ENCODE measurements around the gene NELL2. TPM values are rescaled to one million over a fixed set of nuclear protein-coding genes. Genes with fewer than 3 reads are reported as not detected.

Gene NELL2
- polyA plus RNA-seq, 3 donors from 2014 or later: 5.5 to 15.1 (median 9.3) TPM

DNA sequence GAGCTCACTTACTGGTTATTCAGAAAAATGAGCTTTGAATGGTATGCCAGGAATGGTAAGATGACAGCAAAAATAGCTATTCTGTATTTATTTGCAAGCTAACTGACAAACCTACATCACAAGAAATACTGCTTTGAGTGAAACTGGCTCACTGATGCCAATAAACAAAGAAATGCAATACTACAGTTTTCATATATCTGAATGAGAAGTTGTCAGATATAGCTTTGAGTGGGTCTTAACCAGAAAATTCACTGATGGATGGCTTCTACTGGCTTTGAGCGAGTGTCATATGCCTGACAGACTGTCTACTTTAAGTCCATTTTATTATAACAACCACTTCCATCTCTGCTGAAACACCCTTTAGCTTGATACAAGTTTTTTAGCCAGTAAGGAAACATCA is 330.1 kb downstream of the NELL2 start:
- no peaks in the 10 kb centered on the region for H3K4me1 Mint-ChIP-seq
- no peak overlapping the region for H3K27ac Mint-ChIP-seq
- no peak overlapping the region for H3K4me3 Mint-ChIP-seq
- H3K9me3 Mint-ChIP-seq: peaks cover 0 to 10% (median 4%) of the 10 kb centered on the region in 6 donors
- H3K27me3 Mint-ChIP-seq (ENCODE audit: low read depth in 3 of 3): peaks cover 0 to 3% (median 1%) of the 10 kb centered on the region in 3 donors
- no peak for DNase-seq
- H3K36me3 Mint-ChIP-seq: no peaks in the 10 kb centered on the region

GRCh38 chr12:44544018-44544417 is 332.1 kb downstream of the NELL2 start:
- H3K27ac Mint-ChIP-seq: no peak overlapping the region
- peaks cover 0 to 3% (median 1%) of the 10 kb centered on the region in 3 donors for H3K27me3 Mint-ChIP-seq (ENCODE audit: low read depth in 3 of 3)
- H3K36me3 Mint-ChIP-seq: no peaks in the 10 kb centered on the region
- peaks cover 0 to 11% (median 5%) of the 10 kb centered on the region in 6 donors for H3K9me3 Mint-ChIP-seq
- no peak for DNase-seq
- H3K4me3 Mint-ChIP-seq: no peak overlapping the region
- no peaks in the 10 kb centered on the region for H3K4me1 Mint-ChIP-seq

DNA sequence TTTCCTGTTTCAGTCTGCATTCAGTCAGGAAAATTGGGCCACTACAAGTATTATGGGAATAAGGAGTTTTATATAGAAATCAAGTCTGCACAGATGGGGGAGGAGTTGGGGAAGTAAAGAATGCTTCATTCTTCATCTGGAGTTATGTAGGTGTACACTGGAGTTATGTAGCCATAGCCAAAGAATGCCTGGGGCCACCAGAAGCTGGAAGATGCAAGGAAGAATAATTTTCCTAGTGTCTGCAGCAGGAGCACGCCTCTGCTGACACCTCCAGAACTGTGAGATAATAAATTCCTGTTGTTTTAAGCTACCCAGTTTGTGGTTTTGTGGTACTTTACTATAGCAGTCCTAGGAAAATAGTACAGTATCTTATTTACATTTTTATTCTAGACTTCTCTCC is 333.4 kb downstream of the NELL2 start:
- Mint-ChIP-seq H3K4me1 (no peaks in the 10 kb centered on the region), H3K36me3 (no peaks in the 10 kb centered on the region), H3K9me3 (peaks cover 0 to 6% (median 4%) of the 10 kb centered on the region in 6 donors), H3K27ac (no peak overlapping the region), H3K4me3 (no peak overlapping the region), H3K27me3 (ENCODE audit: low read depth in 3 of 3) (no peaks in the 10 kb centered on the region)
- no peak for DNase-seq

GRCh38 chr12:44537354-44537753 is 338.8 kb downstream of the NELL2 start:
- Mint-ChIP-seq H3K36me3 (no peaks in the 10 kb centered on the region), H3K9me3 (peaks cover 0 to 5% (median 0%) of the 10 kb centered on the region in 6 donors), H3K27me3 (ENCODE audit: low read depth in 3 of 3) (no peaks in the 10 kb centered on the region), H3K27ac (no peak overlapping the region), H3K4me3 (no peak overlapping the region), H3K4me1 (no peaks in the 10 kb centered on the region)
- no peak for DNase-seq

DNA sequence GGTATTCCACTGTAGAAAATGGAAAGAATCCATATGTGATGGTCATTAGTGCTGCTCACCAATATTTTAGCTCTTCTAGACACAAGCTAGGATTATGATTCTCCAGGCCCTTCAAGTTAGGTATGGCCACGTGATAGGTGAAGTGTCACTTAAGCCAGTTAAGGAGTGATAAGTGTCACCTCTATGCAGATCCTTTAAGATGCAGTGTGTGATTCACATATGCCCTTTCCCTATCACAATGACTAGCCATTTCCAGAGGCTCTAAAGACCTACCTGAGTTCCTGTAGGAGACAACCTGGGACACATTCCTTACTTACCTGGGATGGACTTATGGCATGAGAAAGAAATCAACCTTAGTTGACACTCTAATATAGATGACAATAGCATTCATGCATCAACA is 343.2 kb downstream of the NELL2 start:
- DNase-seq: no peak
- Mint-ChIP-seq H3K4me1 (no peaks in the 10 kb centered on the region), H3K27me3 (ENCODE audit: low read depth in 3 of 3) (no peaks in the 10 kb centered on the region), H3K36me3 (no peaks in the 10 kb centered on the region), H3K27ac (no peak overlapping the region), H3K4me3 (no peak overlapping the region), H3K9me3 (peaks cover 0 to 3% (median 0%) of the 10 kb centered on the region in 6 donors)

GRCh38 chr12:44531320-44531971 is 344.7 kb downstream of the NELL2 start:
- peaks cover 0 to 2% (median 0%) of the 10 kb centered on the region in 3 donors for H3K36me3 Mint-ChIP-seq
- no peak overlapping the region for H3K27ac Mint-ChIP-seq
- DNase-seq: no peak
- peaks cover 0 to 8% (median under 1%) of the 10 kb centered on the region in 6 donors for H3K9me3 Mint-ChIP-seq
- no peak overlapping the region for H3K4me3 Mint-ChIP-seq
- no peaks in the 10 kb centered on the region for H3K4me1 Mint-ChIP-seq
- peaks cover 0 to 2% (median 0%) of the 10 kb centered on the region in 3 donors for H3K27me3 Mint-ChIP-seq (ENCODE audit: low read depth in 3 of 3)

DNA sequence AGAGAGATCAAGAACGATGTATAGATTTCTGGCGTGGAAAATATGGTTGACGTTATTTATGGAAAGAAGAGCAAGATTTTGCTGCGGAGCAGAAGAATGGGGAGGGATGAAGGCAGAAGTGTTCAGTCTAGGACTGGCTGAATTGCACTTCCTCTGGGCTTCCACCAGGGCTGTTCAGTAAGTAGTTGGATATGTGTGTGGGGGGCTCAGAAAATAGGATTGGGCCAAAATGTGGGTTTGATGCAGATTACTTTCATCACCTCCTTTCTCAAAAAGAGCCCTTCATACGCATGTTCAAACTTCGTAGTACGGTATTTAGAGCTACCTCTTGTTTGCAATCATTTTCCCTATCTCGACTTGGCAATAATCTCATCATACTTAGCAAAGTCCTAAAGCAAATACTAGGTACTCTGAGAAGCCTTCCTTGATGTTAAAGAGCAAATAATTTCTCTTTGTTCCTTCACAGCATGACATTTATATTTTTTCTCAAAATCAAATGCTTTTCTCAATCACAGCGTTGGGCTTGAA is 349.4 kb downstream of the NELL2 start:
- H3K27ac Mint-ChIP-seq: no peak overlapping the region
- peaks cover 0 to 2% (median 0%) of the 10 kb centered on the region in 3 donors for H3K27me3 Mint-ChIP-seq (ENCODE audit: low read depth in 3 of 3)
- peaks cover 0 to 4% (median 0%) of the 10 kb centered on the region in 3 donors for H3K36me3 Mint-ChIP-seq
- no peak for DNase-seq
- no peak overlapping the region for H3K4me3 Mint-ChIP-seq
- H3K9me3 Mint-ChIP-seq: peaks cover 0 to 6% (median 4%) of the 10 kb centered on the region in 6 donors
- no peaks in the 10 kb centered on the region for H3K4me1 Mint-ChIP-seq

GRCh38 chr12:44525806-44526654 is 350.1 kb downstream of the NELL2 start:
- H3K9me3 Mint-ChIP-seq: peaks cover 0 to 6% (median 4%) of the 10 kb centered on the region in 6 donors
- H3K4me1 Mint-ChIP-seq: no peaks in the 10 kb centered on the region
- H3K27me3 Mint-ChIP-seq (ENCODE audit: low read depth in 3 of 3): peaks cover 0 to 2% (median 0%) of the 10 kb centered on the region in 3 donors
- peaks cover 0 to 4% (median 0%) of the 10 kb centered on the region in 3 donors for H3K36me3 Mint-ChIP-seq
- H3K27ac Mint-ChIP-seq: no peak overlapping the region
- no peak overlapping the region for H3K4me3 Mint-ChIP-seq
- DNase-seq: no peak

GRCh38 chr12:44523828-44524227 is 352.3 kb downstream of the NELL2 start:
- Mint-ChIP-seq H3K36me3 (peaks cover 0 to 4% (median 0%) of the 10 kb centered on the region in 3 donors), H3K9me3 (peaks cover 0 to 8% (median 5%) of the 10 kb centered on the region in 6 donors), H3K4me1 (no peaks in the 10 kb centered on the region), H3K27me3 (ENCODE audit: low read depth in 3 of 3) (peaks cover 0 to 2% (median 2%) of the 10 kb centered on the region in 3 donors), H3K27ac (no peak overlapping the region), H3K4me3 (no peak overlapping the region)
- no peak for DNase-seq

DNA sequence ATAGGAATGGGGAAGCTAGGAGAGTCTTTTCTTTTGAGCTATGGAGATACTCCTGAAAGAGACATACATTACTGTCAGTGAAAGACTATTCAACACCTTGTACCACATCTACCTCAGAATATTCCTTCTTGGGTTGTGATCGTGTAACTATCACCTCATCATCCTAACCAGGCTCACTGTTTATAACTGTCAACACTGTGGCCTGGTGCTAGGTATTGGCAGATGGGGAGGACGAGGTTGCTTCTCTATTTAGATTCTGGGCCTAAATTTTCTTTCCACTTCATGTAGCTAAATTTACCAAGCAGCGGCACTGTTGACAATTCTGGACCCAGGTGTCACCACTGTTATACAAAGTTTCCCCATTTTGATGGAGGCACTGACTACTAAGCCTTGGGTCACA is 354.4 kb downstream of the NELL2 start:
- Mint-ChIP-seq H3K9me3 (peaks cover 0 to 8% (median 3%) of the 10 kb centered on the region in 6 donors), H3K36me3 (peaks cover 0 to 4% (median 0%) of the 10 kb centered on the region in 3 donors), H3K4me3 (no peak overlapping the region), H3K27ac (no peak overlapping the region), H3K4me1 (no peaks in the 10 kb centered on the region), H3K27me3 (ENCODE audit: low read depth in 3 of 3) (peaks cover 0 to 2% (median 2%) of the 10 kb centered on the region in 3 donors)
- DNase-seq: no peak

DNA sequence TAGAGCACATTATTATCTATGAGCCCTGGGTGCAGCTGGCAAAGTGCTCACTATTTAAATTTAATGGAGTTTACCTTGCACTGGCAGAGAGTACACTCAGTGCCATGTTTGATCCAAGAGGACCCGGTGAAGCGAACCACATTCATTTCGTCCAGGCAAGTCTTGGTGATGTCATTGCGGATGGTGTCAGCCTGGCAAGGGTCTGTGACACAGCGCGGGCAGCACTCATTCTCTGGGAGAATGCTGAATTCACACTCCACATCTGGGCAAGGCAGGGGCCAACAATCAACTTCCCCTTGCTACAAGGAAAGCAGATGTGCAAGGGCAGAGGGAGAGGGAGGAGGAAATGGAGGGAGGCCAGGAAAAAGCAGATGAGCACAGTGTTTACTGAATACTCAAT is 356.2 kb downstream of the NELL2 start:
- Mint-ChIP-seq H3K27me3 (ENCODE audit: low read depth in 3 of 3) (peaks cover 0 to 2% (median 0%) of the 10 kb centered on the region in 3 donors), H3K27ac (no peak overlapping the region), H3K36me3 (no peaks in the 10 kb centered on the region), H3K4me3 (no peak overlapping the region), H3K4me1 (no peaks in the 10 kb centered on the region), H3K9me3 (peaks cover 0 to 4% (median 2%) of the 10 kb centered on the region in 6 donors)
- DNase-seq: no peak

DNA sequence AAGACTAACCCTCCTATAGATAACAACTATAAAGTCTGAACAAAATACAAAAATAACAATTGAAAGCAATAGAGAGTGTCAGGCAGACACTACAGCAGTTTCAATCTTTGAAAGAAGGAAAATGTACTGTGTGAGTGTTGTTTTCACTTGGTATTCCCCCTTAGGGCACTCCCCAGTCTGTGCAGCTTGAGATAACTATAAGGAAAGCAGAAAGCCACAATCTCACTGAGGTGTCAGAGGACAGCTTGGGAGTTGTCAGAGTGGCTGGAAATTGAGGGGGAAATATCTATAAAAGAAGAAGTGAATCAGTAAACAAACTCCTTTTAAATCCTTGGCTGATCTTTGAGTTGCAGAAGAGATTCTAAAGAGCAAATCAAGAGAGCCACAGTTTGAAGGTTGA is 364.8 kb downstream of the NELL2 start:
- DNase-seq: no peak
- no peaks in the 10 kb centered on the region for H3K36me3 Mint-ChIP-seq

DNA sequence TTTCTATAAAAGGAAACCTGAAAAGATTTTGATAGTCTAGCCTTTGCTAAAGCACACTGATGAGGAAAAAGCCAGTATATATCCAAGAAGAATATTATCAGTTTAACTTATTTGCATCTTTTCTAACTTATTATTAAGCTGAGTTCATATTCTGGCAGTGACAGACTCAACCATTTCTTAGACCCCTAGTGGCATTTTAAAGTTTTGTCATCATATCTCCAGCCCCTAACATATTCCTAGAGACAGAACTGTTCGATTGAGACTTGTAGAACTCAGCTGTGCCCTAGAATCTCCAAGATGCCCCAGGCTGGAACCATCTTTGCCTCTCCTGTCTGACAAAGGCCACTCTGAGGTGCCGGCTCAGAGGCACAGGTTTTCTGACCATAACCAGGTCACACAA is 365.6 kb downstream of the NELL2 start:
- Mint-ChIP-seq H3K27ac (no peak overlapping the region), H3K4me1 (no peaks in the 10 kb centered on the region), H3K9me3 (peaks cover 0 to 15% (median 3%) of the 10 kb centered on the region in 6 donors), H3K4me3 (no peak overlapping the region), H3K27me3 (ENCODE audit: low read depth in 3 of 3) (no peaks in the 10 kb centered on the region), H3K36me3 (no peaks in the 10 kb centered on the region)
- DNase-seq: no peak

More for the DNA sequence above, 364.8 kb downstream of the NELL2 start:
- Mint-ChIP-seq H3K9me3 (peaks cover 0 to 15% (median 3%) of the 10 kb centered on the region in 6 donors), H3K4me1 (no peaks in the 10 kb centered on the region), H3K27ac (no peak overlapping the region), H3K27me3 (ENCODE audit: low read depth in 3 of 3) (no peaks in the 10 kb centered on the region), H3K4me3 (no peak overlapping the region)

- H3K4me1 Mint-ChIP-seq: no peaks in the 10 kb centered on the region
- DNase-seq: no peak
- H3K4me3 Mint-ChIP-seq: no peak overlapping the region
- no peaks in the 10 kb centered on the region for H3K36me3 Mint-ChIP-seq
- H3K9me3 Mint-ChIP-seq: peaks cover 0 to 15% (median 3%) of the 10 kb centered on the region in 6 donors
- no peak overlapping the region for H3K27ac Mint-ChIP-seq
- H3K27me3 Mint-ChIP-seq (ENCODE audit: low read depth in 3 of 3): no peaks in the 10 kb centered on the region
These were observed 366.0 kb downstream of the NELL2 start for GRCh38 chr12:44510076-44510475.
